T-helper 17 cell (primary cell): ENCODE measurements around the gene XKR8. TPM values are rescaled to one million over a fixed set of nuclear protein-coding genes. Genes with fewer than 3 reads are reported as not detected.

Experiments used
- ATAC-seq: fragments of 150-1000 bp; cut with Tn5 transposase; 2 replicates; pipeline ENCODE4 v1.10.0; 2021; ENCODE audit warnings: mild to moderate bottlenecking, moderate library complexity
- DNase-seq, 3 donors: peaks; one replicate each; pipeline versions ENCODE4 v3.0.0 to v3.0.0-alpha.2; 2020 to 2021
- H3K9me3 ChIP-seq: one replicate; pipeline ENCODE4 v1.7.0; 2013; ENCODE audit warnings: low read length, mild to moderate bottlenecking; ENCODE audit not compliant: control insufficient read depth, poor library complexity, severe bottlenecking
- H3K27ac Mint-ChIP-seq: one replicate; pipeline ENCODE4 v1.8.0; 2022; ENCODE audit warnings: mild to moderate bottlenecking, moderate library complexity, mixed read lengths
- H3K27me3 Mint-ChIP-seq: one replicate; pipeline ENCODE4 v1.8.0; 2022; ENCODE audit warnings: mixed read lengths
- H3K36me3 Mint-ChIP-seq: one replicate; pipeline ENCODE4 v1.8.0; 2022; ENCODE audit warnings: low read depth, mixed read lengths
- H3K4me1 Mint-ChIP-seq: one replicate; pipeline ENCODE4 v1.8.0; 2022; ENCODE audit warnings: mild to moderate bottlenecking, mixed read lengths
- H3K4me3 Mint-ChIP-seq: one replicate; pipeline ENCODE4 v1.8.0; 2022; ENCODE audit warnings: mild to moderate bottlenecking, moderate library complexity, mixed read lengths
- total RNA-seq, 4 donors: library from RNA in 2 of 4; stranded (reverse) in 2 of 4; gene quantifications; one replicate each; pipeline ENCODE4 v1.2.3 and lab custom pipeline; 2022 to 2026

XKR8 gene
- total RNA-seq, 2 donors from 2014 or later: 4.6 to 7.3 TPM

DNA sequence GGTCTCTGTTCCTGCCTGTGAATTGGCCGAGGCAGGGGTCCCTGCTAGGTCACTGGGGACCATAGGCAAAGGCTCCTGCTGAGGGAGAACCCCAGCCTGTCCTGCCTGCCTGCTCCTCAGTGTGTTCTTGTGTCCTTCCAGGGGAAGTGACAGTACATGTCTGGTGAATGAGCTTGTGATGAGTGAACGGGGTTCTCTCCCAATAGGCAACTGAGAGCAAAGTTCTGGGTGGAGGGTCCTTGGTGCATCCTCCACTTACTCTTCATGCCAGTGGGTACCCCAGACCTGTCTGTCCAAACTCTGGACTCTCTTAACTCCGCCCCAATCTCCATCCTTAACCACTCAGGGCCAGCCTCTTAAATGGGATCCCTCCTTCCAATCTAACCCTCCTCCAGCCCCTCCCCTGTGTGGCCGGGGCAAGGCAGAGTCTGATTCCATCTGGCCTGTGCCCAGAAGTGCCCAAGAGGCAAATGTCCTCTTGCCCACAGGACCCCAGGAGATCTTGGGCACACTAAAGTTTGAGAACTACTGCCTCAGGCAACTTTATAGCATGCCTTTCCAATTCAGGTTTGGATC, 2.0 kb downstream of the XKR8 start:
- no peak for DNase-seq
- Mint-ChIP-seq H3K27ac (peak overlapping the region; percentile 71), H3K4me1 (peaks cover 22% of the 10 kb centered on the region), H3K4me3 (peak overlapping the region; percentile 84), H3K36me3 (peaks cover 2% of the 10 kb centered on the region), H3K27me3 (no peaks in the 10 kb centered on the region)
- no peak for ATAC-seq
- no peaks in the 10 kb centered on the region for H3K9me3 ChIP-seq

DNA sequence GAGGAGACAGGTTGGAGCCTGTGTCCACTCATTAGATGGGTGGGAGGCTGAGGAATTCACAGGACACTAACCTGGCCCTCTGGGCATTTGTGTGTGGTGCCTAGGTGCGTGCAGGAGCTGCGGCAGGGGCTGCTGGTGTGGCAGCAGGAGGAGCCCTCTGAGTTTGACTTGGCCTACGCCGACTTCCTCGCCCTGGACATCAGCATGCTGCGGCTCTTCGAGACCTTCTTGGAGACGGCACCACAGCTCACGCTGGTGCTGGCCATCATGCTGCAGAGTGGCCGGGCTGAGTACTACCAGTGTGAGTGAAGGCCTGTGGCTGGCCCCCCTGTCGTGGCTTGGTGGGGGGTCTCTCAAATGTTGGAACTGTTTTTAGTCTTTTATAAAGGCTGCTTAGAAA, 3.6 kb downstream of the XKR8 start:
- Mint-ChIP-seq H3K36me3 (peaks cover 5% of the 10 kb centered on the region), H3K27me3 (no peaks in the 10 kb centered on the region), H3K27ac (peak overlapping the region; percentile 56), H3K4me3 (peak overlapping the region; percentile 31), H3K4me1 (peaks cover 25% of the 10 kb centered on the region)
- no peaks in the 10 kb centered on the region for H3K9me3 ChIP-seq
- no peak for ATAC-seq
- DNase-seq: no peak

DNA sequence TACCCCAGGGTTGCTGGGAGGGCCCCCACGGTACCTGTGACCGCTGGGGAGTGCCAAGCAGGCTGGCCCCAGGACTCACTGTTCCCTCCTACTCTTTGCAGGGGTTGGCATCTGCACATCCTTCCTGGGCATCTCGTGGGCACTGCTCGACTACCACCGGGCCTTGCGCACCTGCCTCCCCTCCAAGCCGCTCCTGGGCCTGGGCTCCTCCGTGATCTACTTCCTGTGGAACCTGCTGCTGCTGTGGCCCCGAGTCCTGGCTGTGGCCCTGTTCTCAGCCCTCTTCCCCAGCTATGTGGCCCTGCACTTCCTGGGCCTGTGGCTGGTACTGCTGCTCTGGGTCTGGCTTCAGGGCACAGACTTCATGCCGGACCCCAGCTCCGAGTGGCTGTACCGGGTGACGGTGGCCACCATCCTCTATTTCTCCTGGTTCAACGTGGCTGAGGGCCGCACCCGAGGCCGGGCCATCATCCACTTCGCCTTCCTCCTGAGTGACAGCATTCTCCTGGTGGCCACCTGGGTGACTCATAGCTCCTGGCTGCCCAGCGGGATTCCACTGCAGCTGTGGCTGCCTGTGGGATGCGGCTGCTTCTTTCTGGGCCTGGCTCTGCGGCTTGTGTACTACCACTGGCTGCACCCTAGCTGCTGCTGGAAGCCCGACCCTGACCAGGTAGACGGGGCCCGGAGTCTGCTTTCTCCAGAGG, 6.8 kb downstream of the XKR8 start:
- Mint-ChIP-seq H3K27ac (no peak overlapping the region), H3K36me3 (peaks cover 7% of the 10 kb centered on the region), H3K27me3 (no peaks in the 10 kb centered on the region), H3K4me3 (no peak overlapping the region), H3K4me1 (peaks cover 27% of the 10 kb centered on the region)
- H3K9me3 ChIP-seq: no peaks in the 10 kb centered on the region
- ATAC-seq (no peak), DNase-seq (no peak)

DNA sequence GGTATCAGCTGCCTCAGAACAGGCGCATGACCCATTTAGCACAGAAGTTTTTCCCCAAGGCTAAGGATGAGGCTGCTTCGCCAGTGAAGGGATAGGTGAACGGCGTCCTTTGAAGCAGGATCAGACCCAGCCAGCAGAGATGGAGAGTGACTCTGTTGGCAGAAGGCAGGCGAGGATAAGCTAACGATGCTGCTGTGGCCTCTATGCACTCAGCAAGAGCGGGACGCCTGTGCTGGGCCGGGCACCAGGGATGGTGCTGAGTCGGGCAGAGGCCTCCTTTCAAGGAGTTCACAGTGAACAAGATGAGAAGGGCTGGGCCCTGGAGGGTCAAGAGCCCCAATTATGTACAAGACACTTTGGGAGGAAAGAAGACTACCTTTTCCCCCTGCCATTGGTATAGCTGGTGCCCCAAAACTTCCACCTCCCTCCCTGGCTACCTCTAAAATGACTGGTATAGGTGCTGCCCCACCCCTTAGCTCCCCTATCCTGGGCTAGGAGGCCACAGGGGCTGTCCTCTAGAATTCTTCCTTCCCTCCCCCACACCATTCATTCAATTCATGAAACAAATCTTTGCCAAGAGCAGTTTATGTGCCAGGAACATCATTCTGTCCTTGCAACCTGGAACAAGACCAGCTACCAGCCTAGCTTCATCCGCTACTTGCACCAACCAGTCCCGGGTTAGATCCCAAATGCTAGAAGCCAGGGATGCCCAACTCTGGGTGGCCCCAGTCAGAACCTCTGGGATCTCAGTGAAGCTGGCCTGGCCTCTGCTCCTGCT, 7.5 kb downstream of the XKR8 start:
- no peaks in the 10 kb centered on the region for H3K9me3 ChIP-seq
- ATAC-seq (no peak), DNase-seq (no peak)
- H3K4me1 Mint-ChIP-seq: peaks cover 21% of the 10 kb centered on the region
- H3K36me3 Mint-ChIP-seq: peaks cover 7% of the 10 kb centered on the region
- peak overlapping the region; percentile 87 for H3K27ac Mint-ChIP-seq
- H3K27me3 Mint-ChIP-seq: no peaks in the 10 kb centered on the region
- H3K4me3 Mint-ChIP-seq: no peak overlapping the region

DNA sequence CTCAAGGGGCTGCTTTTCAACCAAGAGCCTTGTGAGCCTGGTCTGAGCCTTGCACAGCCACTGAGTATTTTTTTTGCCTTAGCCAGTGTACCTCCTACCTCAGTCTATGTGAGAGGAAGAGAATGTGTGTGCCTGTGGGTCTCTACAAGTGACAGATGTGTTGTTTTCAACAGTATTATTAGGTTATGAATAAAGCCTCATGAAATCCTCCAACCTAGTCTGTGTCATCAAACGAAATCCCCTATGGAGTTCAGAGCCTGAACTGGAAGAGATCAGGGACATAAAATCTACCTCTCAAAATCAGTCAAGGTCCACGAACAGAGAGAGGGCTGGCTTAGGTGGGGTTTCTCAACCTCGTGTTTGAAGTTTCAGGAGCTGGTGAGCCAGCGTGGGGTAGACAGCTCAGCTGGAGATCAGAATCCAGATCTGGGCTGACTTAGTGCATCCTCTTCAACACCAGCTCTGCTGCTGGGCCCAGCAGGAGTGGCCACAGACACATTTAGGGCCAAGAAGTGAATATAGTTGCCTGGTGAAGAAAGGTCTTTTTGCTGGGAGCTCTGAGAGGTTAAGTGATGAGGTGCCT, 8.2 kb downstream of the XKR8 start:
- Mint-ChIP-seq H3K27ac (peak overlapping the region; percentile 87), H3K27me3 (no peaks in the 10 kb centered on the region), H3K4me1 (peaks cover 18% of the 10 kb centered on the region), H3K4me3 (no peak overlapping the region), H3K36me3 (peaks cover 7% of the 10 kb centered on the region)
- no peak for DNase-seq
- H3K9me3 ChIP-seq: no peaks in the 10 kb centered on the region
- ATAC-seq: no peak

DNA sequence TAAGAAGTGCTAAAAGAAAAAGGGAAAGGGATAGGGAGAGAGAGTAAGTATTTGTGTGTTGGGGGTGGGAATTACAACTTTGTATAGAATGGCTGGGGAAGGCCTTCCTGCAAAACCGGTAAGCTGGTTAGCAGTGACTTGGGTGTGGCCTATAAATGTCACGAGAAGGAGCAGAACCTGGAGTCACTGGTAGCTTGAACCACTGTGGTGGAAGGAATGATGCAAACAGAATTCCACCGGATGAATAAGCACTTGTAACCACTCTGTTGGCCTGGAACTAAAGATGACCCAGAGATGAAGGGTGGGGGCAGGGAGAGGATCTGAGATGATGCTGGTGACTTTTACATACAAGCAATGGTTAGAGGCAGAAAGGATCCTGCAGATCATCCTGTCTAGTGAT, 8.9 kb downstream of the XKR8 start:
- Mint-ChIP-seq H3K27ac (peak overlapping the region; percentile 87), H3K36me3 (peaks cover 7% of the 10 kb centered on the region), H3K4me1 (peaks cover 24% of the 10 kb centered on the region), H3K4me3 (no peak overlapping the region), H3K27me3 (no peaks in the 10 kb centered on the region)
- ATAC-seq: no peak
- no peaks in the 10 kb centered on the region for H3K9me3 ChIP-seq
- no peak for DNase-seq

DNA sequence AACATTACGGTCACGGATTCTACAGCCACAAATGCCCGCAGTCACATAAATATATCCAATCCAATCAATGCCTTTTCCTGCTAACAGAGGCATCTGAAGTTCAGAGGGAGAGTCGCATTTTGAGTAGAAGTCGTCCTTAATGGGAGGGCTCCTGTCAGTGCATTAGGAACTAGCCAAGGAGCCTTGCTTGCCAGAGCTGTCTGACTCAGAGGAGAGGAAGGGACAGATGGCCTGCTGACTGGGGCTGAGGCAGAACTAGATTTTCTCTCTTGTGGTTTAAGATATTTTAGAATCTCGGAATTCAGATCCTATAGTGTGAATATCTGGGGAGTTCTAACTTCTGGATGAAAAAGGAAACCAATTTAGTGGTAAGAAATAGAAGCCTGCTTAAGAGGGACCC, 10.6 kb downstream of the XKR8 start:
- H3K36me3 Mint-ChIP-seq: peaks cover 7% of the 10 kb centered on the region
- H3K27ac Mint-ChIP-seq: peak overlapping the region; percentile 65
- ATAC-seq (no peak), DNase-seq (no peak)
- peaks cover 24% of the 10 kb centered on the region for H3K4me1 Mint-ChIP-seq
- no peaks in the 10 kb centered on the region for H3K27me3 Mint-ChIP-seq
- no peak overlapping the region for H3K4me3 Mint-ChIP-seq
- no peaks in the 10 kb centered on the region for H3K9me3 ChIP-seq

DNA sequence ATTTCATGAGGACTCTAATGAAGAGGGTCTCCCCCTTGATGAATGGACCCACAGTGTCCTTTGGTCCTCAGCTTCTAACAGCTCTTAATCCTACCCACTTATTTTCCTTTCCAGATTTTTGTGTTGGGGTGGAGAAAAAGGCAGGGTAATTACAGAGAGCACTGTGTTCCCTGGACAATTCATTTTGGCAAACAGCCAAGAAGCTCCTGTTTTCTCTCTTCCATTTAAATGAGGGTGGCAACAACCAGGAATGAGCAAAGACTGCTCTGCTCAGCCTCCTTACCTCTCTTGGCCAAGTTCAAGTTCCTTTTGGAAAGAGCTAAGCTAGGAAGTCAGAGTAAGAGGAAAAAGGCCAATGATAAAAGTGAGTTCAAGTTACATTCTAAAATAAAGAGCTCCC, 11.9 kb downstream of the XKR8 start:
- no peak for DNase-seq
- peaks cover 6% of the 10 kb centered on the region for H3K36me3 Mint-ChIP-seq
- no peaks in the 10 kb centered on the region for H3K27me3 Mint-ChIP-seq
- H3K4me1 Mint-ChIP-seq: peaks cover 24% of the 10 kb centered on the region
- H3K4me3 Mint-ChIP-seq: no peak overlapping the region
- H3K27ac Mint-ChIP-seq: no peak overlapping the region
- H3K9me3 ChIP-seq: no peaks in the 10 kb centered on the region
- no peak for ATAC-seq

DNA sequence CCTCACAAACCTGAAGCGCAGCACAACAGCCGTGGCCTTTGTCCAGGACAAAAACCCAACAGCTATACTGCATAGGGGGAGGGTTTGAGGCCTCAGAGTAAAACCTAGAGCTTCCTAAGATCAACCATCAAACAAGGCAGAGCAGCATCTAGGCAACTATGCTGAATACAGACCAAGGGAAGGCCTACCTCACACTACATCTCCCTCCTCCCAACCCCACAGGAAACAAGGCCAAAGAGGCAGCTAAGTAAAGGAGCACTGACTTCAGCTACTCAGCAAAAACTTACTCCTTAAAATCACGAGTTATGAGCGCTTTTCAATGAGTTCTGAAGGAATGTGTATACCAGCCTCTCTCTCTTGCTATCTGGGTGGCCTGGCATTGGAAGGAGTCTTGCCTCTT, 12.4 kb downstream of the XKR8 start:
- H3K27ac Mint-ChIP-seq: no peak overlapping the region
- H3K4me1 Mint-ChIP-seq: peaks cover 25% of the 10 kb centered on the region

DNA sequence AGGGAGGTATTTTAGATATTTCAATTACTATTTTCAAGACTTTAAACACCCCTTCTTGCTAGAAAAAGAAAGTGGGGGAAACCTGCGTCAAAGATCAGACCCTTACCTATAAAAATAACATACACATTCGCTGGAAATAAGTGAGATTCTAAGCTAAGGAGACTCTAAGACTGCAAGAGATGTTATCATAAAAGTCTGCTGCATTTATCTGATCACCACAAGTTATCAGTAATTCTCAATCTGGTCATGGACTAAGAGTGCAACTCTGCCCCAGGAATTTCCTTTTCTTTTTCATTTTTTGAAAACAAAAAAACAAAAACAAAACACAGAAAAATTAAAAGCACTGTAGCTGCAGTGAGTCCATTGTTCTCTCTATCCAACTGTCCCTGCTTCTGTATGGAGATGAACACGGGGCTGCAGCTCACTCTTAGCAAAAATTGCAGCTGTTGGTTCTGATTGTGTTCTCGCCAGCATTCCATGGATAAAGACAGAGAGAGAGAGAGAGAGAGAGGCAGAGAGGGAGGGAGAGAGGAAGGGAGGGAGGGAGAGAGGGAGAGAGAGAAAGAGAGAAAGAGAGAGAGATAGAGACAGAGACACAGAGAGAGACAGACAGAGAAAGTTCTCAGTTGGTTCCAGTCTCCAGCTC, 14.1 kb downstream of the XKR8 start:
- H3K36me3 Mint-ChIP-seq: peaks cover 2% of the 10 kb centered on the region
- H3K27me3 Mint-ChIP-seq: no peaks in the 10 kb centered on the region
- DNase-seq (no peak), ATAC-seq (no peak)
- H3K4me1 Mint-ChIP-seq: peaks cover 16% of the 10 kb centered on the region
- H3K9me3 ChIP-seq: no peaks in the 10 kb centered on the region
- peak overlapping the region; percentile 27 for H3K27ac Mint-ChIP-seq
- H3K4me3 Mint-ChIP-seq: no peak overlapping the region

More for the DNA sequence above, 12.4 kb downstream of the XKR8 start:
- DNase-seq (no peak), ATAC-seq (no peak)
- Mint-ChIP-seq H3K27me3 (no peaks in the 10 kb centered on the region), H3K36me3 (peaks cover 5% of the 10 kb centered on the region), H3K4me3 (no peak overlapping the region)
- no peaks in the 10 kb centered on the region for H3K9me3 ChIP-seq

DNA sequence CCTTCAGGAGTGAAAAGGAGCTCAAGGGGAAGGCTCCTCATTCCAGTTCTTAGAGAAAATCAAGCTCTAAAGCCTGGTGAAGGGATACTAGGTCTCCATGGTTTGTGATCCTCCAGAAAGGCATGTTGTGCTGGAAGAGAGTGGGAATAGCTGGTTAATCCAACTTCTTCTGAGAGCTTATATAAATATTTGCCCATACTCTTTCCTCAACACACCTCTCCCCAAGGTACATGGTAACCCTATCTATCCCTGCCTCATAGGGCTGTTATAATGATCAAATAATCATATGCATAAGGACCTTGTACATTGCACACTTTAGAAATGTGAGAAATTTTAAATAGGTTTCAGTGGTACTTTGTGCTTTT, 14.6 kb downstream of the XKR8 start:
- DNase-seq: no peak
- H3K36me3 Mint-ChIP-seq: peaks cover 2% of the 10 kb centered on the region
- H3K27ac Mint-ChIP-seq: no peak overlapping the region
- no peaks in the 10 kb centered on the region for H3K27me3 Mint-ChIP-seq
- no peaks in the 10 kb centered on the region for H3K9me3 ChIP-seq
- H3K4me3 Mint-ChIP-seq: no peak overlapping the region
- no peak for ATAC-seq
- peaks cover 14% of the 10 kb centered on the region for H3K4me1 Mint-ChIP-seq

DNA sequence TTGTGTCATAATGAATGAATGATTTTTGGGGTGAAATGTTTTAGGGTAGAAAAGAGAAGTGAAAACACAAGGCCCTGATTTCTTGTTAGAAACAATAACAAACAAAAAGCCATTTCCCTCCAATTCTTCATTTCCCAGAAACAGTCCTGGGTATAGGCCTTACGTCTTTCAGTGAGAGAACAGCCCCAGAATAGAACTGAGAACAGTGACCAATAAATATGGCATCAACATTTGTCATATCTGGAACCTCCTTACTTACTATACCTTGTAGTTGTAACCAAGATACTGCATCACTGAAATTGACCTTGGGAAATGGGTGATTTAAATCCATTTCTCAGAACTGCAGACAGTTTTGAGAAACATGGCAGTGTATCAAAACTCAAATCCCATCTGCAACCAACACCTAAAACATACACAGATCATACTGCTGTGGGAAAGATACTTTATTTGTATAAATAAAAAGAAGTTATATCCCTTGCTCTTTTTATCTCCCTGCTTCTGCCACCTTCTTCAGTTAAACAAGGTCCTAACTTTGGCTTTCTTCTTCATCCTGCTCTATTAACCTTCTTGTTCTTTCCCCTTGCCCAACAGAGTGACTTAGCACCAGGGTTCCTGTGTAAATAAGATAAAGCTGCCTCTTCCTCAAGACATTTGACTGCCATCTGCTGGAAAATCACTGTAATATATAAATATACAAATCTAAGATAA, 19.5 kb downstream of the XKR8 start:
- Mint-ChIP-seq H3K36me3 (peaks cover 2% of the 10 kb centered on the region), H3K4me3 (no peak overlapping the region), H3K27ac (no peak overlapping the region), H3K27me3 (no peaks in the 10 kb centered on the region), H3K4me1 (peaks cover 2% of the 10 kb centered on the region)
- DNase-seq (no peak), ATAC-seq (peak; percentile 66)
- no peaks in the 10 kb centered on the region for H3K9me3 ChIP-seq

DNA sequence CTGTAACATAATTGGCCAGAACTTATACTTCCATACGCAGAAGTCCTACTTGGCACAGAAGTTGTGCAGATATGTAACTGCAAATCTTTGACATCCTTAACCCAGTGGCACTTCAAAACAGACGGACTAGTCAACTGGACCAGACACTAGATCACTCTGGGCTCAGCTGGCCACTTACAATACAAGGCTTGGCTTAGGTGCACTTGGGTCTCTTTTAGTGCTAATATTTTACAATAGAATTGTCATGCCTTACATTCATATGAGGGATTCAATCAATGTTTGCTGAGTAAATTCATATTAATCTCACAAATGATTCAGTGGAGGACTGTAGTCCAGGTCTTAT, 20.1 kb downstream of the XKR8 start:
- H3K36me3 Mint-ChIP-seq: peaks cover 2% of the 10 kb centered on the region
- H3K4me1 Mint-ChIP-seq: peaks cover 2% of the 10 kb centered on the region
- no peak overlapping the region for H3K4me3 Mint-ChIP-seq
- DNase-seq: no peak
- no peak overlapping the region for H3K27ac Mint-ChIP-seq
- no peak for ATAC-seq
- H3K9me3 ChIP-seq: no peaks in the 10 kb centered on the region
- H3K27me3 Mint-ChIP-seq: no peaks in the 10 kb centered on the region
